ENCODE measurements around the gene DSTN. TPM values are rescaled to one million over a fixed set of nuclear protein-coding genes. Genes with fewer than 3 reads are reported as not detected.

DSTN gene
- total RNA-seq, 1 experiment from 2014 or later = 202 TPM

DNA sequence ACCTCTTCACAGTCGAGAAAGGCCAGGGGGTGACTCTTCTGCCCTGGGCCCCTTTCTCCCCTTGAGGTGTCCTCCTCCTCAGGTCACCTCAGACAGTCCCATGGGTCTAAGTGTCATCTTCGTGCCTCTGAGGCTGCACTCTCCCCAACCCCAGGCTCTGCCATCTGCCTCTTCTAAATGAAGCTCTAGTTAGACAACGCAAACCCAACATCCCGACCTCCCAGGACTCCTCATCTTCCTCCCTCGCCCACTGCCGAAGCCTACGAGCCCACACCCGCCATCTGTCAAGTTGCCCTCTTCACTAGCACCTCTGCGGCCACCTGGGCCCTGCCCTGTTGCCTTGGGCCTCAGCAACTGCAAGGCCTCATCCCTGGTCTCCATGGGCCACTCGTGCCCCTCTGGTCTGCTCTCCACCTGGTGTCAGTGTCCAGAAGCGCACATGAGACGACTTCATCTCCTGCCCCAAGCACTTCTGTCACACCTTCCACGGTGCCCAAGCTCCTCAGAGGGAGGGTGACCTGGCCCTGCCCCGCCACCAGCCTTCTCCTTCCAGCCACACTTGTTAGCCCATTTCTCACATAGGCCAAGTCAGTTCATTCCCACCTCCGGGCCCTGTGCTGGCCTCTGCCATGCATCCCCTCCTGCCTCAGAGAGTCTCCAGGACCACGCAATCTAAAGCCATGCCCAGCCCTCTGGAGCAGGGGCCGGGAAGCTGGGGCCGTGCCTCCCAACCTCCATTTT lies 58.4 kb downstream of the DSTN start:
- Histone ChIP-seq H3K36me3 (ENCODE audit: control insufficient read depth in 1 of 2, insufficient read depth in 2 of 2, low read length in 2 of 2) (peaks cover 18 to 29% of the 10 kb centered on the region in 2 experiments; a peak in 3 of 4 replicates), H2AFZ (ENCODE audit: low read depth, low read length, poor library complexity, severe bottlenecking) (no peak overlapping the region), H3K4me1 (ENCODE audit: control insufficient read depth in 1 of 2, insufficient read depth in 2 of 2, low read length in 2 of 2) (no peaks in the 10 kb centered on the region), H3K4me2 (ENCODE audit: low read length) (no peak overlapping the region), H4K20me1 (ENCODE audit: insufficient read depth) (no peaks in the 10 kb centered on the region), H3K27ac (ENCODE audit: low read depth, low read length) (no peak overlapping the region), H3K4me3 (replicated peaks in 1 of 2; ENCODE audit: low read depth in 1 of 2, low read length in 2 of 2) (no peak overlapping the region), H3K27me3 (ENCODE audit: insufficient read depth, low read length) (no peaks in the 10 kb centered on the region), H3K9me2 (ENCODE audit: insufficient read depth) (no peaks in the 10 kb centered on the region), H3K79me2 (ENCODE audit: insufficient read depth, low read length) (no peaks in the 10 kb centered on the region), H3K9me3 (ENCODE audit: control insufficient read depth in 1 of 2, insufficient read depth in 1 of 2, low read depth in 1 of 2, low read length in 2 of 2) (no peaks in the 10 kb centered on the region), H3K9ac (ENCODE audit: low read length) (no peak overlapping the region)
- intact Hi-C loops (cut with micrococcal nuclease) = no loop called here
- ChIA-PET CTCF (no interaction called here), RAD21 (ENCODE audit: low non-redundant PET in 1 of 2, low total read pairs in 2 of 2, uncharacterized antibody in 2 of 2, unreplicated experiment in 2 of 2) (no interaction called here), POLR2A (no interaction called here)
- DNase-seq (ENCODE audit: low read depth, low spot score) (no peak), ATAC-seq (peak; percentile 46)
- no peak for TF ChIP-seq ZFX (IDR thresholded peaks at IDR 0.05)
- TF ChIP-seq EGR1 (IDR thresholded peaks at IDR 0.05; ENCODE audit: low read depth) = no peak
- BruUV-seq (replicated peaks) = no TSS peak

DNA sequence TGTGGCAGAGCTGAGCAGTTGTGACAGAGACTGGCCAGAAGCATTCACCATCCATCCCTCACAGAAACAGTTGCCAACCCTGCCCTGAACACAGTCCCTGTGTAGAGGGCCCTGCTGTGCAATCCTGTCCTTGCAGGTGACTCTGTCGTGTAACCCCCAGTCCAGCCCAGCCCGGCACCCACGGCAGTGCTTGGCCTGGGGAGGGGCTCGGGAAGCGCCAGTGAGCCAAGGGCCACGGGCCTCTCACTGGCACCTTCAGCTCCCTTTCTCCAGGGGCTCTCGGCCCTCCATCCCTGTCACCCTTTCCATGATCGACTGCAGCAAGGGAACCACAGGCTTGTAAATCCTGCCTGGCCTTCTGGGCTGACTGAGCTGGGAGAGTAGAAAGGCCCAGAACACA lies 59.1 kb downstream of the DSTN start:
- no peaks in the 10 kb centered on the region for H4K20me1 ChIP-seq (ENCODE audit: insufficient read depth)
- POLR2A ChIA-PET = no interaction called here
- H3K9me3 ChIP-seq (ENCODE audit: control insufficient read depth in 1 of 2, insufficient read depth in 1 of 2, low read depth in 1 of 2, low read length in 2 of 2) = no peaks in the 10 kb centered on the region
- CTCF ChIA-PET = no interaction called here
- ATAC-seq = no peak
- DNase-seq (ENCODE audit: low read depth, low spot score) = no peak
- TF ChIP-seq, protein P1, sequence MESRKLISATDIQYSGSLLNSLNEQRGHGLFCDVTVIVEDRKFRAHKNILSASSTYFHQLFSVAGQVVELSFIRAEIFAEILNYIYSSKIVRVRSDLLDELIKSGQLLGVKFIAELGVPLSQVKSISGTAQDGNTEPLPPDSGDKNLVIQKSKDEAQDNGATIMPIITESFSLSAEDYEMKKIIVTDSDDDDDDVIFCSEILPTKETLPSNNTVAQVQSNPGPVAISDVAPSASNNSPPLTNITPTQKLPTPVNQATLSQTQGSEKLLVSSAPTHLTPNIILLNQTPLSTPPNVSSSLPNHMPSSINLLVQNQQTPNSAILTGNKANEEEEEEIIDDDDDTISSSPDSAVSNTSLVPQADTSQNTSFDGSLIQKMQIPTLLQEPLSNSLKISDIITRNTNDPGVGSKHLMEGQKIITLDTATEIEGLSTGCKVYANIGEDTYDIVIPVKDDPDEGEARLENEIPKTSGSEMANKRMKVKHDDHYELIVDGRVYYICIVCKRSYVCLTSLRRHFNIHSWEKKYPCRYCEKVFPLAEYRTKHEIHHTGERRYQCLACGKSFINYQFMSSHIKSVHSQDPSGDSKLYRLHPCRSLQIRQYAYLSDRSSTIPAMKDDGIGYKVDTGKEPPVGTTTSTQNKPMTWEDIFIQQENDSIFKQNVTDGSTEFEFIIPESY (IDR thresholded peaks at IDR 0.05; ENCODE audit: extremely low read depth, insufficient replicate concordance, low read length) = no peak
- TF ChIP-seq EGR1 (IDR thresholded peaks at IDR 0.05; ENCODE audit: low read depth) = no peak
- no peak for TF ChIP-seq JUND (IDR thresholded peaks at IDR 0.05)
- TF ChIP-seq CBX3 (IDR thresholded peaks at IDR 0.05; ENCODE audit: low read depth) = no peak
- no peak for TF ChIP-seq EZH2phosphoT487 (IDR thresholded peaks at IDR 0.05; ENCODE audit: borderline replicate concordance)
- no peak for TF ChIP-seq CEBPB (IDR thresholded peaks at IDR 0.05; ENCODE audit: low read depth)
- TF ChIP-seq RAD21 (IDR thresholded peaks at IDR 0.05; ENCODE audit: low read depth) = no peak
- no peak for TF ChIP-seq POLR2AphosphoS5 (IDR thresholded peaks at IDR 0.05; ENCODE audit: low read depth, low read length)
- no peak for TF ChIP-seq SIN3A (IDR thresholded peaks at IDR 0.05; ENCODE audit: low read depth)
- no peak for TF ChIP-seq FOSL1 (IDR thresholded peaks at IDR 0.05; ENCODE audit: low read depth)
- TF ChIP-seq SP1 (IDR thresholded peaks at IDR 0.05; ENCODE audit: low read depth) = no peak
- no peak for TF ChIP-seq YY1 (IDR thresholded peaks at IDR 0.05; ENCODE audit: extremely low read depth, insufficient replicate concordance, low read depth, low read length)
- no TSS peak for BruUV-seq (replicated peaks)
- intact Hi-C loops (cut with micrococcal nuclease) = no loop called here
- no peak overlapping the region for H3K4me3 ChIP-seq (replicated peaks in 1 of 2; ENCODE audit: low read depth in 1 of 2, low read length in 2 of 2)
- H3K27me3 ChIP-seq (ENCODE audit: insufficient read depth, low read length) = no peaks in the 10 kb centered on the region
- H3K9me2 ChIP-seq (ENCODE audit: insufficient read depth) = no peaks in the 10 kb centered on the region
- no peak overlapping the region for H3K27ac ChIP-seq (ENCODE audit: low read depth, low read length)
- H3K4me1 ChIP-seq (ENCODE audit: control insufficient read depth in 1 of 2, insufficient read depth in 2 of 2, low read length in 2 of 2) = no peaks in the 10 kb centered on the region
- no peak overlapping the region for H3K9ac ChIP-seq (ENCODE audit: low read length)
- no peak overlapping the region for H3K4me2 ChIP-seq (ENCODE audit: low read length)
- peaks cover 18 to 32% of the 10 kb centered on the region in 2 experiments; a peak in 3 of 4 replicates for H3K36me3 ChIP-seq (ENCODE audit: control insufficient read depth in 1 of 2, insufficient read depth in 2 of 2, low read length in 2 of 2)
- RAD21 ChIA-PET (ENCODE audit: low non-redundant PET in 1 of 2, low total read pairs in 2 of 2, uncharacterized antibody in 2 of 2, unreplicated experiment in 2 of 2) = no interaction called here
- no peaks in the 10 kb centered on the region for H3K79me2 ChIP-seq (ENCODE audit: insufficient read depth, low read length)
- H2AFZ ChIP-seq (ENCODE audit: low read depth, low read length, poor library complexity, severe bottlenecking) = no peak overlapping the region
